CD1c-positive myeloid dendritic cell (primary cell): ENCODE data around the gene LUZP2.
"Not testable (repeated sequence)": the region's sequence is repeated elsewhere in the genome, so short reads cannot be mapped to it uniquely, and the experiment has no call there.

ENCODE experiments used
- DNase-seq: peaks from one replicate; pipeline ENCODE4 v3.0.0-alpha.2; 2016; ENCODE audit errors: extremely low spot score

Gene LUZP2

DNA sequence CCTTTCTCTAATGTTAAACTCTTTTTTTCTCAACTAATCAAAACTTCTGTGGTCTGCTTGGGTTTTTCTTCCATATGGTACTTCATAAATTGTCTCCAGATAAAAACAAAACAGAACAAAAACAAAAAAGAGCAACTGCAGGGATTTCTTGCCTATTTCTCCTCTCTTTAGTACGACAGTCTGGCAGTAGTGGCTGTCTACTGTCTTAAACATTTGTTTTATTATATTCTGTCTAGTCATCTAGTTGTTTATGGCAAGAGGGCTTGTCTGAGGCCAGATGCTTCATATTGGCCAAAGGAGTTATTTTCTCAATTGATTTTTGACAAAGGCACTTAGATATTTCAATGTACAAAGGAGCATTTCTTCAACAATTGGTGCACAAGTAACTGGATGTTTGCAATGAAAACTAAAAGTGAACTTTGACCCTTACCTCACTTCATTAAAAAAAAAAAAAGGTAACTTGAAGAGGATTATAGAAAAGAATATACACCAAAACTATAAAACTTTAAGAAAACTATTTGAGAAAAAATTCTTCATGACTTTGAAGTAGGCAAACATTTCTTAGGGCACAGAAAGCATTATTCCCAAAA is 404.2 kb downstream of the LUZP2 start:
- no peak for DNase-seq

DNA sequence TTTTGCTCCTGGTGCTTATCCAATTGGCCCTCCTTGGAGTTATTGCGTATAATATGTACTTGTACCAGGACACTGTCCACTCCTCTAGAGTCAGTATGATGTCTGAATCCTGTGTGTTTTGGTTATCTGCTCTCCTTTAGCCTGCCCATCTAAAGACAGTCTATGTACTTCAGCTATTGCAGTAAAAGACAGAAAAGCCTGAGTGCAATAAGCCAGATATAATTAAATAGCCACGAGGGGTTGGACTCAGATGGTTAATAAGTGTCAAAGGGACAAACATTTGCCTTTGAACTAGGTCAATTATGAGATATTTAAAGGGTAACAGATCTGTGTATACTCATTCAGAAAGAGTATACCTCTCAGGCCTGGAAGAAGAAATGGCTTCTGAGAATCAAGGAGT is 406.7 kb downstream of the LUZP2 start:
- DNase-seq = no peak

DNA sequence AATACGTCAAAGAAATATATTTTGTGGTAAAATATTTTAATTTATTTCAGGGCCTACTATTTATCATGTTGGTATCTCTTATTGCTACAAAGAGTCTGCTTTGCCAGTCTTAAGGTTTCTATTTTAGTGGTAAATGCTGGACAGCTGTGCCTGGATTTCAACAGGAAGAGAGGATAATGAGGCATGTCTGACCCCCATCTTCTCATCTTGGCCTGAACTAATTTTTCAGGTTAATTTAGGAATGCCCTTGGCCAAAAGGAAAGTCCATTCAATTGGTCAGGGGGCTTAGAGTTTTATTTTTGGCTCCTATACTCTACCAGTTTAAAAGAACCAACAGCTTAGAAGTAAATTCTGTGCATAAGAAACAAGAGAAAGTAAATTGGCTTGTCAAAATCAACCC is 428.2 kb downstream of the LUZP2 start:
- DNase-seq = no peak

DNA sequence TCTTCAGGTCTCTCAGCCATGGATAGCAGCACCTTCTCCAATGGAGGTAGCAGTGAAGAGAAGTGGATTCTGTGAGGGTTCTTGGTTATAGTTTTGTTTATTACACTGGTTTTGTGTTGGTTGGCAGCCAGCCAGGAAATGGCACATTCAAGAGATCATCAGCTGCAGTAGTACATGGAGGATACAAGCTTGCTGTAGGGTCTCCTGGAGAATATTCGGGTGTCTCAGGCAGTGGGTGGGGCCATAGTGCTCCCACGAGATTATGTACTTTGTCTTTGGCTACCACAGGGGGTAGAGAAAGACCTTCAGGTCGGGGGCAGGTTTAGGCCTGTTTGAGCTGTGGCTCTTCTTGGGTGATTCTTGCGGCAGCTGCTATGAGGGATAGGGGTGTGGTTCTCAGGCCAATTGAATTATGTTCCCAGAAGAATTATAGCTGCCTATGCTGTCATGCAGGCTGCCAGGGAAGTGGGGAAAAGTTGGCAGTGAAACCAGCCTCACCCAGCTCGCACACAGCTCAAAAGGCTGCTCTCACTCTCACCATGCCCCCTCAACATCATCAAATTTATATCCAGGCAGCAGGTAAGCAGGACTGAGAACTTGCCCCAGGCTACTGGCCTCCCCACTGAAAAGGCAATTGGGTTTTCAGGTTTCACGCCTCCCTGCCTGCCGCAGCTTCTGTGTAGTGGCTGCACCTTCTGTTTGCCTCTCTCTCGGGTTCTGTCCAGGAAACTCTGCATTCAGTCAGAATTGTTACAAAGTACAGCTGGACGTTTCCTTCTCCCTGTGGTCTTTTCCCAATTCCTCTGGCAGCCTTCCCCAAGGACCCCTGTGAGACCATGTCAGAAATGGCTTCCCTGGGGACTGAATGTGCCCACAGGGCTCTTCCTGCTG is 435.5 kb downstream of the LUZP2 start:
- DNase-seq = no peak

DNA sequence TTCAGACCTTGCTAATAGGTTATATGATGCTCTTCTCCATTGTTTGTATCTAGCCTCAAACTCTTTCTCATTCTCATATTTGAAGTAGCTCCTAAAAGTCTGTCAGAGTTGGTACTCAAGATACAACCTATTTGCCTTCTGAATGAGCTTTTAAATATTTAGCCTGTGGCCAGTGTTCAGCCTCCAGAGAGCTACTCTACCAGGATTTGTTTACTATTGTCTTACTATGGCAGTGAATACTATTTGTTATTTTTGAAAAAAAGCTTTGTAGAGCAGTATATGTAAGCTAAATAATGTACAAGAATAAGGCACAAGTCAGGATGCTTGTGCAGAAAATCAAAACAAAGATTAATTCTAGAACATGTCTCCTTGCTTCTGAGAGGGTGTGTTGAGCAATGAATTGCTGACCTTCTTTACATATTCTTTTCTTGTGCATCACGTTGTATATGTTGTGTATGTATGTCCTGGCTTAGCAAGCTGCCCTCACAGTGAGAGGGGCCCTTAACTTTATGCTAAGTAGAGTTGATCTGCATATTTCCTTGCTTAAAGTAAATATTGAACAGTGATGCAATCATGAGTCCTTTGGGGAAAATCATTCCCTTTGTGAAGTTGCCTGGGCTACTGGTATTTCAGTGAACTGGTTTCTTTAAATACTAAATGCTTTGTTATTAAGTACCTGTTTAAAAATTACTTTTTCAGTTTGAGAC is 438.0 kb downstream of the LUZP2 start:
- no peak for DNase-seq

DNA sequence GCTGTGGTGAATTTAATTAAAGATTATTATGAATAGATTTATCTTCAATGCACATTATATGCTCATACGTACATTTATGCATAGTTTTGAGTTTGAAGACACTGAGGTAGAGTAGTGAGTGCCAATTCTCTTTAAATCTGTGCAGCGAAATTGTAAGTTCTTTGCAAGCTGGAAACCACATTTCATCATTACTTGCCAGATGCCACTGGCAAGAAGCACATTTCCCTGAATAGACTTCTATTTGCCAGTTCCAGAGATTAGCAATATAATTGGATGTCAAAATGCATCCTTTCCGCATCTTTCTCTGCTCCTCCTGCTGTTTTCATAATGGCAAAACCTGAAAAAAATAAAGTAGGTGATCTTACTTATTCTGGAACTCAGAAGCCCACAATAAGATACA is 448.0 kb downstream of the LUZP2 start:
- DNase-seq = no peak

DNA sequence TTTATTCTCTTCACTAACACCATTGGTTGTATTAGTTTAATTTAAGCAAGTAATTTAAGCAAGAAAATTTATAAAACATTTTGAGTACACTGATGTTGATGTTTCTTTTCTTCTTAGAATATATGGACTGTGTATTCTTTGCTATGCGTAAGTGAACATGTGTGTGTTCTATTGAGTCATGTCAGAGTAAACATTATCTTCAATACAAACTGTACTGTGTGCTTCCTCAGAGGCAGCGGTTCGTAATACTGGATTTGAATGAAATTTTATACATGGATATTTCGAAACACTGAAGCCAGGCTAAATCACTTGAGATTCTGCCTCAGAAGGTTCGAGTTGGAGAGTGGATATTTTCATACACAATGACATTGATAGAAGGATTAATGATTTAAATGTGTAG is 452.6 kb downstream of the LUZP2 start:
- no peak for DNase-seq

DNA sequence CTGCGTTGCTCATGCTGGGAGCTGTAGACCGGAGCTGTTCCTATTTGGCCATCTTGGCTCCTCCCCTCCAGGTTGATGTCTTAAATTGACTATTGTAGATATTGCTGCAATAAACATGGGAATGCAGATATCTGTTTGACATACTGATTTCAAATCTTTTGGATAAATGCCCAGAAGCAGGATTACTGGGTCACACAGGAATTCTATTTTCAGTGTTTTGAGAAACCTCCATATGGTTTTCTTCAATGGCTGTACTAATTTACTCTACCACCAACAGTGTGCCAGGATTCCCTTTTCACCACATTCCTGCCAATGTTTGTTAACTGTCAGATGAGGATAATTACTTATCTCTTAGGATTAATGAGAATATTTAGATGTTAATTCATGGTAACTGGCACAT is 467.0 kb downstream of the LUZP2 start:
- no peak for DNase-seq

DNA sequence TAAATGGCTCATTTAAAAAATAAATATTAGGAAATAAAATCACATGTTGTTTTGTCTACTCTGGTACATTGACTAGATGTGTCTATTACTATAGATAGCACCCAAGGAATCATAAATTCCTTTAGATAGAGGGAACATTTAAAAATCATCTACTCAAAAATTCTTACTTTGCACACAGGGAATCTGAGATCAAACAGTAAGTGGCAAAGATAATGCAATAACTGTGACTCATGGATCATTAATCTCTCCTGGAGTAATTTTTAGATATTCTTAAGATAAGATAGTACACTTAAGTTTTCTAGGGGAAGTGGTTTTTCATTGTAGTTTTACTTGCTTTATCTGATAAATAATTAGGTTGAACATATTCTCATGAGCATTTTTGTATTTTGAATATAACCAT is 468.9 kb downstream of the LUZP2 start:
- DNase-seq = no peak

DNA sequence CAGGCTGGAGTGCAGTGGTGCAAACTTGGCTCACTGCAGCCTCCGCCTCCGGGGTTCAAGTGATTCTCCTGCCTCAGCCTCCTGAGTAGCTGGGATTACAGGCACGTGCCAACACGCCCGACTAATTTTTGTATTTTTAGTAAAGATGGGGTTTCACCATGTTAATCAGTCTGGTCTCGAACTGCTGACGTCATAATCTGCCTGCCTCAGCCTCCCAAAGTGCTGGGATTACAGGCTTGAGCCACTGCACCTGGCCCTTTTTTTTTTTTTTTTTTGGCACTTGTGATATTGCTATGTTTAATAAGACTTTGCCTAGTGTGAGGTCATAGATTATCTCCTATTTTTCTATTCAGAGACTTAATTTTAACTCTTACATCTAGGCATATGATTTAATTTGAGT is 497.1 kb downstream of the LUZP2 start:
- DNase-seq = not testable (repeated sequence)

DNA sequence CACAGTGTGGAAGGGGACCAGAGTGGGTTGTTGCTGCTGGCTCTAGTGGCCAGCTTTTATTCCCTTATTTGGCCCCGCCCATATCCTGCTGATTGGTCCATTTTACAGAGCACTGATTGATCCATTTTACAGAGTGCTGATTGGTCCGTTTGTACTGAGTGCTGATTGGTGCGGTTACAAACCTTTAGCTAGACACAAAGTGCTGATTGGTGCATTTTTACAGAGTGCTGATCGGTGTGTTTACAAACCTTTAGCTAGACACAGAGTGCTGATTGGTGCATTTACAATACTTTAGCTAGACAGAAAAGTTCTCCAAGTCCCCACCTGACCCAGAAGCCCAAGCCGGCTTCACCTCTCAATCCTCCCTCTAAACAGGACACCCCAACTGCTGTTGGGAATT is 503.1 kb downstream of the LUZP2 start:
- DNase-seq = not testable (repeated sequence)

DNA sequence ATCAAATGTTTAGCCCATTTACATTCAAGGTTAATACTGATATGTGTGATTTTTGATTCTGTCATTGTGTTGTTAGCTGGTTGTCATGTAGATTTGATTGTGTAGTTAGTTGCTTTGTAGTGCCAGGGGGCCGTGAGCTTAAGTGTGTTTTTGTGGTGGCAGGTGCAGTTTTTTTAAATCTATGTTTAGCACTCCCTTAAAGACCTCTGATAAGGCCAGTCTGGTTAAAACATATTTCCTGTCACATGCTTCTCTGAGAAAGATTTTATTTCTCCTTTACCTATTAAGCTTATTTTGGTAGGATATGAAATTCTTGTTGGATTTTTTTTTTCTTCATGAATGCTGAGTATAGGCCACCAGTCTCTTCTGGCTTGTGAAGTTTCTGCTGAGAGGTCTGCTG is 540.6 kb downstream of the LUZP2 start:
- DNase-seq = no peak

DNA sequence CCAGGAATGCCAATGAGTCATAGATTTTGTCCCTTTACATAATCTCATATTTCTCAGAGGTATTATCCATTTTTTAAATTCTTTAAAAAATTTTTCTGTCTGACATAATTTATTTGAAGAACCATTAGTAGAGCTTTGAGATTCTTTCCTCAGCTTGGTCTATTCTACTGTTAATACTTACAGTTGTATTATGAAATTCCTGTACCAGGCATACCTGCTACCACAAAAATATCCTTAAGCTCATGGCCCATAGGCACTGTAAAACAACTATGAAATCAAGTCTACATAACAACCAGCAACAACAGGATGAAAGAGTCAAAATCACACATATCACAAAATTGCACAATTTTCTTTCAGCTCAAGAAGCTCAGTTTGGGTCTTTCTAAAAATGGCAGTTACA is 541.3 kb downstream of the LUZP2 start:
- no peak for DNase-seq

DNA sequence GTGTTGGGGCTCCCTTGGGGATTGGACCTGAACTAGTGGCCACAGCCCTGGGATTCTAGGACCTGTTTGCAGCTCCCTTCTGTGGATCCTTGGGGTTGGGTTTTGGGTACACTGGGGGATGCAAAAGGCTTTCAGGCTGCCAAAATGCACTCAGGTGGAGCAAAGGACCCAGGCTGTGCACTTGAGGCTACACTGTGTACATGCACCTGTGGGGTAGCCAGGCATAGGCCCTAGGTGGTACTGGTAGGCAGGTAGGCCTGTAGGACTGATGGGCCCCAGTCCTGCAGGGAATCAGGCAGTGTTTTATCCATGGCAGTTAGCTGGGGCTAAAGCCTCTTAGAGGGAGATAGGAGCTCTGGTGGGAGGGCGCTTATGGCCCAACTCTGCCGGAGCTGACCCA is 542.3 kb downstream of the LUZP2 start:
- DNase-seq = no peak

DNA sequence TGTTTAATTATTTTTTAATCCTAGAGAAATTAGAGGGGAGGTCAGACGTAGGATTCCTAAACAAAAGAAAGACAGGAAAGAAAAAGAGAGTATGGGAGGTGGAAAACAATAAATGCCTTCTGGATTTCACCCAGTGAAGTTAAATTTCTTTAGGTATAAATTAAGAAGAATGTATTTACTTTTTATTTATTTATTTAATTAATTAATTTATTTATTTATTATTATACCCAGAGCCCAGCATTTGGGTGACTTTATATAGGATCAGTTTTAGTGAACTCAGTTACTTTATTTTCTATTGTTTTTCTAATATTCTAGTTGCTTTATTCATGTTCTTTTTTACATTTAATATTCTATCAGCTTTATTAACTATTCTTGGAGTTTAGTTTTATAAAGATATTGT is 551.8 kb downstream of the LUZP2 start:
- no peak for DNase-seq

DNA sequence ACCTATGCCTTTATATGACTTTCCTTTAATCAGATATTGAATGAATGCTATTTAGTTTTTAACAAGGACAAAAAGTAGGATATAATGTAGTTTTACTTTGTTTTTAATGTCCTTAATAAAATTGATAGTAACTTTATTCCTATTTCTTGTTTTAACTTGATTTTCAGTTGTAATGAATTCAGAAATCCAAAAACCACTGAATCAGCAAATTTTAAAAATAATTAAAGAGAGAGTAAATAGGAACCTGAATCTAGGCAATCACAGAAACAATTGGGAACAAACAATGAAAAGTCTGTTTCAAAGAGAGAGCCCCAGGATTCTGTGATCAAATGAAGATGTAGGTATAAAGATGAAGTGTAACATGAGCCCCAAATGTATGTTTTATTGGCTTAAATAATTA is 556.0 kb downstream of the LUZP2 start:
- no peak for DNase-seq

DNA sequence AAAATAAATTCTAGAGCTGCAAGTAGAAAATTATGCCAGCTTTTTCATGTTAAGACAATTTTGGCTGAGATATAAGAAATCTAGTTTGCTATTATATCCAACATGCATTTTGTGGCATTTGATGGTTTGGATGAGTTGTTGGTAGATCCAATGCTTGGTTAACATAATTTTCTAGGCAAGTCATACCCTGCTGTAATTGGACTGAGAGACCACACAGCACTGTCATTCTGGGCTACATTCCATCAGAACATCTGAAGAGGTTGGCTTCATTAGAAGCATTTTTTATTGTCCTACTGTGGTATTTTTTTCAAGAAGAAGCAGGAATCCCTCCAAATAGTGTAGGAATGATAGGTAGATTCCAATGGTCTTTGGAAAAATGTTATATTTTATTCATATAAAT is 561.0 kb downstream of the LUZP2 start:
- no peak for DNase-seq

DNA sequence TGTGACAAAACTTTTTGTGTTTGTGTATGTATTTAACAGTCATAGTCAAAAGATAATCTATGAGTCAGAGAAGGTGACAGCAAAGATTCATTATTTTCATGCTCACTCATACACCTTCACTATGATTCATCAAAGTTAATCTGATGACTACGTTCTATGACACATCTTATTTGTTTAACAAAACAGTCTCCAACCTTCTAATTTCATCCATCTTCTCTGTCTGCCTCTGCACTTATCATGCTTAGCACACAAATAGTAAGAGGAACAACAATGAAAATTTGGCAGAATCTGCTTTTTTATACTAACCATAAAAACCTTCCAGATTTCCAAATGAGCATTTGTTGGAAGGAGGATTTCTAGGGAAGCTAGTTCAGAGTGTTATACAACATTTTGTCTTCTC is 568.9 kb downstream of the LUZP2 start:
- DNase-seq = no peak

DNA sequence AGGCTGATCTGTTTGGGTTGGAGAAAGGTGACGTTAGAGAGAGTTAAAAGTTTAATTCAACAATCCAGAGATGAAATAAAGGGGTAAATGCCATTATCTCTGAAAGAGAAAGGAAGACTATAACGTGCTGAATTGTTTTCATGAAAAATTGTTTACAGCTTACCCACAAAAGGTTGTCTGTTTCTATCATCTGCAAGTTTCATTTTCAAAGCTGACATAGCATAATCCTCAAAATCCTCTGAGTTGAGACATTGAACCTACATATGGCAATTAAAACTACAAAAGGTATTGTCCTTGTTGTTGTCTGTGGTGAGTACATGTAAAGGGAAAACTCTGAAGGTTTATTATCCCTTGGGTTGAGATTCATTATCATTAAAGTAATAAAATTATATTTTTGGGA is 569.9 kb downstream of the LUZP2 start:
- DNase-seq = no peak

DNA sequence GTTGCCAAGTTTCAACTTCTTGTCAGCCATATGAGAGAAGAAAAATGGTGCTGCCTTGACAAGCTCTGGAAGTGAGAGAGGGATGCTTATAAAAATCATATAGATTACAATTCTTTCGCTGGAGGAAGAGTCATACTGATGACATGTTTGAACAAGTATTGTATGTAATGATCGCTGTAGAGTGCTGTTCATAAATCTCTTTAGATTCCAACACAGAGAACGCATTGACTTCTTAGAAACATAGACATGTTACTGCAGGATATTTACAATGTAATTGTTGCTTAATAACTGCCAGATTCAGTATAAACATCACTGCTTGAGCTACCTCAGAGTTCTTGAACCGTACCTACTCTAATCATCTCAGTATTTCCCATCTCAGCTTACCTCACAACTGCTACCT is 571.6 kb downstream of the LUZP2 start:
- no peak for DNase-seq

DNA sequence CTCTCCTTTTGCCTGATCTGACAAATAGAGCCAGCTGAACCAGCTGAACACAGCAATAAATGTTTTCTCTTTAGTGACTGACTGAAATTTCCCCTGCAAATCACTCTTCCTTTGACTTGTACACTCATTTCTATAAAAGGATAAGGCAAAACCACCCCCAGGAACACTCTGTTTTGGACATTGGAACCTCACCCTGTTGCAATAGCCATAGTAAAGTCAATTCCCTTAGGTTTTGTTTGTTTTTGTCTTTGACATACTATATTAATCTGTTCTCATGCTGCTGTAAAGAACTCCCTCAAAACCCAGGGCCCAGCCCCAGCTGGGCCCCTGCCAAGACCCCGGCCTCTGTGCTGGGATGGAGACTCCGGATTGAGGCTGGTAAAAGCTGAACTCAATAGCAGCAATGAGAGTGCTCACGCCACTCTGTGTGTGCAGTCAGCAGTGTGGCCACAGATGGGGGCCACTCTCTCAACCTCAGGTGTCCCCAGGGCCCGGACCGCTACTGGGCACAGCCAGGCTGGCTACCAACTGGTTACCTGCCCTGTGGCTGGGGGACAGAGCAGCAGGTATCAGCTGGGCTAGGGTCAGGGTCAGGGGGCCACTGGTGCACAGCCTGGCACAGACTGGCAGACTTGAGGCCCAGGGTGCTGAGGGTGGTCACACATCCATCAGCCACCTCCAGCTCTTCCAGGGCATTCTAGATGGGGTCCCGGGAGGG is 597.4 kb downstream of the LUZP2 start:
- DNase-seq = no peak

DNA sequence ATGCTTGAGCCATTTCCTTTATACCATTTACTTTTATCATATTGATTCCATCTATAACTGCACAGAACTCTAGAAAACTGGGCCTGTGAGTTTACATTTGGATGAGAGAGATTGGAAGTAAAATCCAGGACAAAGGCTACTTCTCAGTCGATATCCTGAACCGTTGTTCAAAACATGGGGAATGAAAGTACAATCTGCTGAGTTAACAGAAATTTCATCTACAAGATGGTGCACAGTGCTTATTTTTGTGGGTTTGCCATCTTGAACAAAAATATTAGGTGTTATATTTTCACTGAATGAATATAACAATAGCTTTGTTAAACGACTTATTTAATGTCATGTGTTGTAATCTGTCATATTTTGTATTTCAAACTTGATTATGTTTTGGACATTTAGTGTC is 622.6 kb downstream of the LUZP2 start:
- DNase-seq = no peak
